Raji (cell line): ENCODE results near the gene XKR3.

Experiments used
- POLR2A ChIP-seq: IDR thresholded peaks from 2 replicates; pipeline ENCODE4 v1.6.1; 2011; ENCODE audit warnings: low read depth, low read length, control low read depth; ENCODE audit not compliant: insufficient read depth

Gene XKR3

DNA sequence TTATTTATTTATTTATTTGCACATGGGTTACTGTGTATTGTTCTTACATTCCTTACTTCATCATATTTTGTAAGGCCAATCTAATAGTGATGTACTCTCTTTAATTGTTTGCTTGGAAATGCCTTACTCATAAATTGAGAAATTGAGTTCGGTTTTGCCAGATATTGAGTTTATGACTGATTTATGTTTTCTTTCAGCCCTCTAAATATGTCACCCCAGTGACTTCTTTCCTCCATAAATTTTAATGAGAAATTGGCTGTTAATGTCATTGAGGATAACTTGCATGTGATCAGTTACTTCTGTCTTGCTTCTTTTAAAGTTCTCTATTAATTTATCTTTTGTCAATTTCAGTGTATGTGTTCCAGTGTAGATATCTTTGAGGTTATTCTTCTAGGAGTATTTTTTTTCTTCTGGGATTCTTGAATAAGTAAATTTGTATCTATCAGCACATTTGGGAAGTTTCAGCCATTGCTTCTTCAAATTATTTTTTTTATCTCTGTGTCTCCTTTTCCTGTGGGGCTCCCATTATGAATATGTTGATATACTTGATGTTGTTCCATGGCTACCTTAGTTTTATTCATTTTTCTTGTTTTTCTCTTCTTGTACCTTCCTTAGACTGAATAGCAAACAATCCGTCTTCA is 47.8 kb downstream of the XKR3 start:
- no peak for TF ChIP-seq POLR2A

GRCh38 chr22:16776080-16776479 is 49.1 kb downstream of the XKR3 start:
- no peak for TF ChIP-seq POLR2A

DNA sequence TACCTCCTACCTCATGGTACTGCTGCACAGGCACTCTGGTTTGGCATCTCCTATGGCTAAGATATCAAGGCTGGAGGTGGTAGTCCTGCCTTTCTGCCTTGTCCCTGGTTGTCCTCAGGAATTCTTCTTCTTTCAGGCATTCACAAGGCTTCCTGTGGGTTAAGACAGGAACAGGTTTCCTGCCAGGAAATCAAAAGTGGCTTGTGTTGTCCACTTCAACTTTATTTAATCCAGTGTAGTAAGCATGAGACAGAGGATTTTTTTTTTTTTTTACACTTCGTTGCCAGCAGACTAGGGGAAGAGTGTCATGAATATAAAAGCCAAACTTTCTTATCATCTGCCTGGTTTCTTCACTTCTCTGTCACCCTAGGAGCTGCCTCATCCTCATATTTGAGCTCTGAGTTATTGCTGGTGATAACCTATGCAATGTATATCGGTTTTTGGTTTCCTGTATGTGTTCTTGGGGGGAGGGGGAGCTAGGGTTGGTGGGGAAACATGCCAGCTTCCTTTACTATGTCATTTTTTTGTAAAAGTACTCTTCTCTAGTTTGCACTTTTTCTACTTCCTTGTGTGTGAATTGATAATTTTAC is 50.2 kb downstream of the XKR3 start:
- no peak for TF ChIP-seq POLR2A
